HepG2 (cell line): ENCODE results near the gene ISCU. TPM values are rescaled to one million over a fixed set of nuclear protein-coding genes. Genes with fewer than 3 reads are reported as not detected.
A peak's percentile ranks its signal among the peaks of the same experiment; 100 is the strongest.

Experiments used
- CHD2 ChIP-seq: IDR thresholded peaks from 2 replicates; pipeline ENCODE4 v1.6.1; 2011; ENCODE audit warnings: low read depth, low read length, improper control_type of control experiment
- CREM ChIP-seq, 2 experiments: sonication (generic) in 1 of 2; formaldehyde crosslinking in 1 of 2; IDR thresholded peaks; 2 replicates each; pipeline versions ENCODE4 v1.4.0 to v1.6.1; 2016 to 2020; ENCODE audit warnings: antibody characterized with exemption in 1 of 2, mild to moderate bottlenecking in 1 of 2, missing genetic modification reagents in 1 of 2
- FOSL2 ChIP-seq: sonication (generic); formaldehyde crosslinking; IDR thresholded peaks from 2 replicates; pipeline ENCODE4 v1.4.0; 2020; ENCODE audit warnings: missing genetic modification reagents
- GZF1 ChIP-seq: sonication (generic); formaldehyde crosslinking; IDR thresholded peaks from 2 replicates; pipeline ENCODE4 v1.5.1; 2020; ENCODE audit warnings: mild to moderate bottlenecking, missing genetic modification reagents
- MLX ChIP-seq: IDR thresholded peaks from 2 replicates; pipeline ENCODE4 v1.6.1; 2016
- MLXIP ChIP-seq: sonication (generic); formaldehyde crosslinking; IDR thresholded peaks from 2 replicates; pipeline ENCODE4 v1.9.0; 2021; ENCODE audit warnings: missing genetic modification reagents, borderline replicate concordance
- POLR2A ChIP-seq, 2 experiments: IDR thresholded peaks; 2 replicates each; pipeline ENCODE4 v1.6.1; 2011; ENCODE audit warnings: low read depth in 2 of 2, low read length in 2 of 2, mild to moderate bottlenecking in 1 of 2, moderate library complexity in 1 of 2; ENCODE audit not compliant: insufficient read depth in 1 of 2
- SIN3A ChIP-seq: IDR thresholded peaks from 2 replicates; pipeline ENCODE4 v1.6.1; 2011; ENCODE audit warnings: low read depth, mild to moderate bottlenecking, control low read depth, low read length, borderline replicate concordance
- SMC3 ChIP-seq: IDR thresholded peaks from 2 replicates; pipeline ENCODE4 v1.6.1; 2011; ENCODE audit warnings: low read length, improper control_type of control experiment
- TRAFD1 ChIP-seq: sonication (generic); formaldehyde crosslinking; IDR thresholded peaks from 2 replicates; pipeline ENCODE4 v1.5.1; 2020; ENCODE audit warnings: missing genetic modification reagents, mild to moderate bottlenecking, borderline replicate concordance
- XRCC5 ChIP-seq: fragments of 200-400 bp; formaldehyde crosslinking; optimal IDR thresholded peaks from 2 replicates; pipeline ENCODE3; 2017; ENCODE audit warnings: mild to moderate bottlenecking, low read length
- ZHX2 ChIP-seq, 2 experiments: sonication (generic) in 1 of 2; formaldehyde crosslinking in 1 of 2; IDR thresholded peaks; 2 replicates each; pipeline versions ENCODE4 v1.6.1 to v1.9.0; 2014 to 2022; ENCODE audit warnings: antibody characterized with exemption in 1 of 2, borderline replicate concordance in 1 of 2, inconsistent platforms in 1 of 2, low read depth in 1 of 2, missing genetic modification reagents in 1 of 2
- polyA plus RNA-seq, 8 experiments: library from polyadenylated mRNA; depleted of rRNA in 3 of 8; stranded (reverse) in 7 of 8; unstranded in 1 of 8; fragments of >200 nt; fragmentation: Illumina TruSeq in 4 of 8; extraction: Trizol in 4 of 8; gene quantifications; 2 replicates each; pipeline versions ENCODE4 v1.2.1 to v1.2.3, GENCODE V29; 2011 to 2016; ENCODE audit warnings: low read depth in 4 of 8, missing spikeins in 1 of 8, mixed read lengths in 1 of 8; ENCODE audit not compliant: insufficient read depth in 1 of 8
- total RNA-seq, 5 experiments: library from RNA; depleted of rRNA; stranded (reverse); fragments of >200 nt; fragmentation: Illumina TruSeq; extraction: Trizol; gene quantifications; 2 replicates each; pipeline ENCODE4 v1.2.3, GENCODE V29; 2016; ENCODE audit warnings: low read depth in 1 of 5

The ISCU gene
- total and polyA plus RNA-seq, 2 of the 13 experiments (the other 11 are each of a cell fraction or from before 2014, with no cell fraction given): 94.4 to 107 TPM

DNA sequence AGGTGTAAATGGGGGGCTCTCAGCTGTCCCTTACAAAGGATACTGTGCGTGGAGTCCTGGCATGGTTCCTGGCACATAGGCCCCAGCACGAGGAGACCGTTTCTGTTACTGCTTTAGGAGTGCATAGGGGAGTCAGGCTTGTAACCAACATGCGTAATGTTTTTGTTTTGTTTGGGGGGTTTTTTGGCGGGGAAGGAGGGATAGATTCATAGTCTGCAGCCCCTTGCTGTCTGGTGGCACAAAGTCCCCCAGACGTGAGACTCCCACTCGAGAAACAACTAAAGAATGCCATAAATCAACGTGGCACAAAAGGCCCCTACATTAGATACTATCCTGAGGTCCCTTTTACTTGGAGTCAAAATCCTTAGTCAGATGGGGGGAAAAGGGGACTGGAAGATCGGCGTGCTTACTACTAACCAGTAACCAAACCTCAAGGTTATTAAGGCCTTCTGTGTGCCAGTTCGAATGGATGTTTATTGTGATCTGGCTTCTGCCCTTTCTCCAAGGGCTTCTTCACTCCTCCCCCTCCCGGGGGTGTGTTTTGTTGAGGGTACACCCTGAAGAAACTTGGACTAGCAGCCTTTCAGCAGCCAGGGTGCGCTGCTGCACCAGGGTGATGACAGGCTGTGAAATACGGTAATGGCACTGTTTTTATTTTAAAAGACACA lies 874 bp downstream of the ISCU start (continued):
- no peak for TF ChIP-seq ZHX2 (IDR thresholded peaks at IDR 0.05; ENCODE audit: low read depth)
- TF ChIP-seq ZHX2 (CRISPR knock-in tag; IDR thresholded peaks at IDR 0.05; ENCODE audit: borderline replicate concordance): no peak
- TF ChIP-seq XRCC5: peak; percentile 52
- no peak for TF ChIP-seq TRAFD1
- TF ChIP-seq SMC3: peak; percentile 94
- peak; percentile 29; the same call in 1 of the 2 replicates for TF ChIP-seq CREM (IDR thresholded peaks at IDR 0.05)
- TF ChIP-seq CREM (CRISPR knock-in tag; IDR thresholded peaks at IDR 0.05): no peak
- TF ChIP-seq POLR2A (IDR thresholded peaks at IDR 0.05; ENCODE audit: insufficient read depth in 1 of 2, low read depth in 2 of 2, low read length in 2 of 2): 0 out of 4 replicates have a peak, but pooled peaks of 1 of the 2 experiments have one; percentile 26
- peak; percentile 35; the same call in 1 of the 2 replicates for TF ChIP-seq CHD2
- 0 out of 2 replicates have a peak, but pooled peaks have one; percentile 33 for TF ChIP-seq FOSL2 (CRISPR knock-in tag)
- no peak for TF ChIP-seq MLXIP (CRISPR knock-in tag)
- peak; percentile 22; the same call in 1 of the 2 replicates for TF ChIP-seq MLX (CRISPR knock-in tag)
- TF ChIP-seq SIN3A: peak; percentile 71; the same call in 1 of the 2 replicates
- peak; percentile 99 for TF ChIP-seq GZF1
